ENCODE measurements around the gene QDPR. TPM values are rescaled to one million over a fixed set of nuclear protein-coding genes. Genes with fewer than 3 reads are reported as not detected.

The QDPR gene
- total RNA-seq, result 9.6 and 22.2 TPM in 2 replicates

DNA sequence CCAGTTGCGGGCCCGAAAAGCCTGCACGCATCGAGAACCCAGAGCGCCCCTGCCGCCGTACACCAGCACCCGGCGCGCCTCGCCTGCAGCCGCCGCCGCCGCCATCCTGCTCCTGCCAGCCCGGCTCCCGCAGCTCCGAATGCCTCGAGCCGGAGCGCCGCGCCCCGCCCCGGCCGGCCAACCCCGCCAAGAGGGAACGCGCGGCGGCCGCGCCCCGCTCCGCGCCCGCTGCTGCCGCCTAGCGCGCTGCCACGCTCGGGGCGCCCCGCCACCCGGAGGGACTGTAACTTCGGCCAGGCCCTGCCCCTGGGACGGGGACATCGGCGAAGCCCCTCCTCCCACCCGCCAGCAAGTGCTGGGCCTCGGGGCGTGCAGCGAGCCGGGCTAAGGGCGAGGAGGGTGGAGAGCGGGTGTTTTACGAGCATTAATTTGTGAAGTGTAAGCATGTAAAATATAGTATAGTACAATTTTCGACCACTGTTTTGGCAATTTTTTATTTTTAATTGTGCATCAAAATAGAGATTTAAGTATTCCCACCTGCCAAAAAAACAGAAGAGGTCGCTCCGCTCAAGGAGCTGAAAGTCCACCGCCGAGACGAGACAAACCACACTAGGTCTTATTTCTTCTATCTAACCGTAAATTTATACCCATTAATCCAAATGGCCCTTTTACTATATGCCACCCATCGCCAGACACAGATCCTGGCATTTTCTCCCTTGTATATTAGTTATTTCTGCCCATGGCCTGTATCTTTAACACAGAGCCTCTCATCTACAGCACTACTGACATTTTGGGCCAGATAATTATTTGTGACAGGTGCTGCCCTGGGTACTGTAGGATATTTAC lies at the start of gene QDPR:
Gene QDPR, minus strand, starts transcription at position 141 of the 846 bp plus-strand sequence. Its CDS starts 36 bp downstream, at position 105.

DNA sequence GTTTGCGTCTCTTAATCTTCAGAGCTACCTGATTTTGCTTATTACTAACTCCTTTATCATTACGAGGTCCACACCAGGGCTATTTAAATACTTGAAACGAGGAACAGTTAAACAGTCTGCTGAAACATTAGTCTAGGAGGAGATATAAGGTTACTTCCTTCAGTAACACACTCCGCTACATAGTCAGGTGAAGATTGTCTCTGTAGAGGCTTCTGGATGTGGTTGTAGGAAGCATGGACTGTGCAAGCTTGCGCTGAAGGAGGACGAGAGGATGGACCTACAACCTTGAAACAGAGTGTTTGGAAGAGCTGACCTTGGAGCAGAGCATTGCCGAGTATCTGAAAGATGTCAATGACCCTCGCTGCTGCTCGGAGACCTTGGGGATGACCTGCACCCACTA lies 3.0 kb upstream of the QDPR start, which contains the start of gene CLRN2:
Gene CLRN2, plus strand, starts transcription at position 301 of the 400 bp plus-strand sequence. CDS start 102 bp downstream, outside the sequence.

Other genes starting within 250 kb of the QDPR start
- not detected in 2 replicates for gene CLRN2, start 3.1 kb upstream of the QDPR start, total RNA-seq
- gene LAP3, start 65.1 kb upstream of the QDPR start, total RNA-seq, result 222 and 338 TPM in 2 replicates
- 8.9 and 16.0 TPM in 2 replicates for gene MED28, start 102.6 kb upstream of the QDPR start, total RNA-seq